Measurements from ENCODE around the gene PARVB. TPM values are rescaled to one million over a fixed set of nuclear protein-coding genes. Genes with fewer than 3 reads are reported as not detected.

Gene PARVB
- total RNA-seq, 1 donor from 2014 or later: 49.3 TPM

GRCh38 chr22:44030051-44030701 lies 6.1 kb downstream of the PARVB start:
- H3K27me3 ChIP-seq: no peaks in the 10 kb centered on the region
- intact Hi-C loops (cut with DNase I): no loop called here
- H3K9me3 ChIP-seq: no peaks in the 10 kb centered on the region
- no peak for ATAC-seq
- no peaks in the 10 kb centered on the region for H3K36me3 ChIP-seq
- no peak for TF ChIP-seq CTCF (IDR thresholded peaks at IDR 0.05)
- no peak for DNase-seq
- peaks cover 29% of the 10 kb centered on the region for H3K4me1 ChIP-seq
- H3K27ac ChIP-seq: peak overlapping the region; percentile 70
- H3K4me3 ChIP-seq: no peak overlapping the region

DNA sequence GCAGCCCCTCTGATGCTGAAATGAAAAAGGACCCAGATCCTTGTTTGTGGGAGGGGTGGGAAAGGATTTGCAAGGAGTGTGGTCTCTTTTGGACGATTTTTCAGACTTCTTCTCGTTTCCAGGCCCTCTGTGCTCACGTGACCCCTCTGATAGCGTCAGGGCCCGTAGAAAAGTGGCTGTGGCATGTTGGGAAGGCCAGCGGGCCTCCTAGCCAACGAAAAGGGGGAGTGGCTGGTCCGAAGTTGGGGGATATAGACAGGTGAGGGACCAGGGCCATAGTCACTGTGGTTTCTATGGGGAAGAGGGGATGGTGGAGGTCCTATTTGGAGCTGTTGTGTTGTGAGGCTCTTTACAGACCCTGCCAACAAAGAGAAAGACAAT lies 6.6 kb downstream of the PARVB start:
- Histone ChIP-seq H3K9me3 (no peaks in the 10 kb centered on the region), H3K4me3 (no peak overlapping the region), H3K4me1 (peaks cover 29% of the 10 kb centered on the region), H3K36me3 (no peaks in the 10 kb centered on the region), H3K27me3 (no peaks in the 10 kb centered on the region), H3K27ac (peak overlapping the region; percentile 70)
- intact Hi-C loops (cut with DNase I): no loop called here
- TF ChIP-seq CTCF (IDR thresholded peaks at IDR 0.05): no peak
- ATAC-seq (no peak), DNase-seq (no peak)

- no peak for TF ChIP-seq CTCF (IDR thresholded peaks at IDR 0.05)
- ATAC-seq (peak; percentile 13), DNase-seq (no peak)
- Histone ChIP-seq H3K9me3 (no peaks in the 10 kb centered on the region), H3K36me3 (no peaks in the 10 kb centered on the region), H3K4me1 (peaks cover 29% of the 10 kb centered on the region), H3K27me3 (no peaks in the 10 kb centered on the region), H3K4me3 (no peak overlapping the region), H3K27ac (peak overlapping the region; percentile 70)
- intact Hi-C loops (cut with DNase I): no loop called here
Observed at GRCh38 chr22:44031158-44031952, 7.3 kb downstream of the PARVB start.

- no peaks in the 10 kb centered on the region for H3K36me3 ChIP-seq
- no peak for TF ChIP-seq CTCF (IDR thresholded peaks at IDR 0.05)
- H3K9me3 ChIP-seq: no peaks in the 10 kb centered on the region
- H3K27ac ChIP-seq: peak overlapping the region; percentile 70
- no peaks in the 10 kb centered on the region for H3K27me3 ChIP-seq
- H3K4me3 ChIP-seq: no peak overlapping the region
- ATAC-seq (no peak), DNase-seq (no peak)
- peaks cover 28% of the 10 kb centered on the region for H3K4me1 ChIP-seq
- intact Hi-C loops (cut with DNase I): no loop called here
Observed at GRCh38 chr22:44032126-44032730, 8.1 kb downstream of the PARVB start.

DNA sequence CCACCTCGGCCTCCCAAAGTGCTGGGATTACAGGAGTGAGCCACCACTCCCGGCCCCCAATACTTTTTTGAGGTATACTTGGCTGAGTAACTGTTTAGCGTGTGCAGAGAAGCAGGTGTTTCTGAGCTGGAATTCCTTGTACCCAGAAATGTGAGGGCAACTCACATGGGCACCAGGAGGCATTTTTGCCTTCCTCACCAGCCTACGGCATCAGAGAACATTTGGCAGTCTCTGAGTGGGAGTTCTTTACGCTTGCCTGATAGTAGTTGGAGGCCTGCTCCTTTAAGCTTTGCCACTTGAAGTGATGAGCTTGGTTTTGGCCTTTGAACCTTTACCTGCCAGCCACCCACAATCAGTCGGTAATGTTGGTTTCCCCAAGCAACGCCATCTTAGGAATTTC lies 9.2 kb downstream of the PARVB start:
- Histone ChIP-seq H3K27me3 (no peaks in the 10 kb centered on the region), H3K36me3 (no peaks in the 10 kb centered on the region), H3K9me3 (no peaks in the 10 kb centered on the region), H3K27ac (no peak overlapping the region), H3K4me1 (peaks cover 17% of the 10 kb centered on the region), H3K4me3 (no peak overlapping the region)
- DNase-seq (no peak), ATAC-seq (no peak)
- TF ChIP-seq CTCF (IDR thresholded peaks at IDR 0.05): no peak
- intact Hi-C loops (cut with DNase I): no loop called here

Data from upper lobe of right lung (tissue), 1 donor.